ENCODE measurements around the gene ACSM5.

GRCh38 chr16:20387978-20388377, 21.4 kb upstream of the ACSM5 start:
- no peak for TF ChIP-seq RARB (CRISPR knock-in tag; IDR thresholded peaks at IDR 0.05)
- no peak for TF ChIP-seq BACH2 (CRISPR knock-in tag; IDR thresholded peaks at IDR 0.05; ENCODE audit: borderline replicate concordance)
- TF ChIP-seq, protein P1, sequence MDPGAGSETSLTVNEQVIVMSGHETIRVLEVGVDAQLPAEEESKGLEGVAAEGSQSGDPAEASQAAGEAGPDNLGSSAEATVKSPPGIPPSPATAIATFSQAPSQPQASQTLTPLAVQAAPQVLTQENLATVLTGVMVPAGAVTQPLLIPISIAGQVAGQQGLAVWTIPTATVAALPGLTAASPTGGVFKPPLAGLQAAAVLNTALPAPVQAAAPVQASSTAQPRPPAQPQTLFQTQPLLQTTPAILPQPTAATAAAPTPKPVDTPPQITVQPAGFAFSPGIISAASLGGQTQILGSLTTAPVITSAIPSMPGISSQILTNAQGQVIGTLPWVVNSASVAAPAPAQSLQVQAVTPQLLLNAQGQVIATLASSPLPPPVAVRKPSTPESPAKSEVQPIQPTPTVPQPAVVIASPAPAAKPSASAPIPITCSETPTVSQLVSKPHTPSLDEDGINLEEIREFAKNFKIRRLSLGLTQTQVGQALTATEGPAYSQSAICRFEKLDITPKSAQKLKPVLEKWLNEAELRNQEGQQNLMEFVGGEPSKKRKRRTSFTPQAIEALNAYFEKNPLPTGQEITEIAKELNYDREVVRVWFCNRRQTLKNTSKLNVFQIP (CRISPR knock-in tag; IDR thresholded peaks at IDR 0.05; ENCODE audit: borderline replicate concordance, low read depth), result no peak
- no peak for TF ChIP-seq GLIS3 (CRISPR knock-in tag; IDR thresholded peaks at IDR 0.05)
- TF ChIP-seq PPARA (CRISPR knock-in tag; IDR thresholded peaks at IDR 0.05; ENCODE audit: borderline replicate concordance), result no peak
- TF ChIP-seq ARNTL (CRISPR knock-in tag; IDR thresholded peaks at IDR 0.05; ENCODE audit: borderline replicate concordance, low read depth), result no peak
- no peak for TF ChIP-seq ZFP30 (CRISPR knock-in tag; IDR thresholded peaks at IDR 0.05)
- no peak for TF ChIP-seq PATZ1 (CRISPR knock-in tag; IDR thresholded peaks at IDR 0.05; ENCODE audit: borderline replicate concordance)

Data from SK-N-SH treated with all-trans-retinoic acid at 6 μM for 48 hours (cell line).